Stimulated activated CD8-positive, alpha-beta memory T cell treated with anti-CD3 and anti-CD28 coated beads, Interleukin-15, amount 100 ng/mL, for 48 hours (primary cell): Measurements from ENCODE around the gene LMTK2.
"Not testable (repeated sequence)": the region's sequence is repeated elsewhere in the genome, so short reads cannot be mapped to it uniquely, and the experiment has no call there.

ENCODE experiments used
- DNase-seq, 2 donors: peaks; one replicate each; pipeline ENCODE4 v3.0.0-alpha.2; 2020; ENCODE audit warnings: low read depth in 2 of 2

LMTK2 gene

DNA sequence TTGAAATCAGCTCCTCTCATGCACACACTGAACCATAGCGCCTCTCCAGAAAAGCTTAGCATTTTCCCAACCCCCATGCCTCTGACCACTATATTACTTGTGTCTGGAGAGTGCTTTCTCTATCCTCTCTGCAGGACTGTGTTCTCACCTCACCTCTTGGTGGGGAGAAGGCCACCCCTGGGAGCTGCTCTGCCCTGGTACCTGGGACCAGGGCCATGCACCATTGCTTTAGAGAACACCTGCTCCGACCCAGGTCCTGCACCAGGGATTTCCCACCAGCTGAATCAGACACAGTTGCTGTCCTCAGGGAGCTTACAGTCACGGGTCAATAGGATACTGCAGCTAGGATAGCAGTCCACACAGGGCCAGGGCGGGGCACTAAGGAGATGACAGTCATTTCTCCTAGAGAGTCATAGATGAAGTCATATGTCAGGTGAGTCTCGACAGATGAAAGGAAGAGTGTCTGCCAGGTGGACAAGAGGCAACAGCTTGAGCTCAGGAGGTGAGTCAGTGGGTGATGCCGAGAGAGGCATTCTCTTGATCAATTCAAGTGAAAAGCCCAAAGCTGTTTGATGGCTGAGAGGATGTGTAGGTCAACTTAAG, 619 bp upstream of the LMTK2 start:
- DNase-seq, result no peak

DNA sequence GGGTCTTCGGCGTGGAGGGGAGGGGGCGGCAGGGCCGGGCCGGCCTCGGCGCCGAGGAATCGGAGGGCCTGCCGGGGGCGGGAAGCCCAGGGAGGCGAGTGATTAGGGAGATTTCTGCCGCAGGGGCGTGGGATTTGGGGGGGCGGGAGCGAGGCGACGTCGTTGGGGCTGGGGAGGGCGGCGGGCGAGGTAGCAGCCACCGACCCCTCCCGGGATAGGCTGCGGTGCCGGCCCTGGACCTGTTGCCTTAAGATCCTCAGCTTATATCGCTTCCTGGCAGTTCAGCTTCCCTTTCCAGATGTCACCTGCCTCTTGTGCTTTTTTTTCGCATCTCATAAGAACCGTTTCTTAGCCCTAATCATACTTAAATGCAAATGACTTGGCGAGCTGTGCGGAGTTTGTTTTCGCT, 655 bp downstream of the LMTK2 start:
- DNase-seq, result no peak

DNA sequence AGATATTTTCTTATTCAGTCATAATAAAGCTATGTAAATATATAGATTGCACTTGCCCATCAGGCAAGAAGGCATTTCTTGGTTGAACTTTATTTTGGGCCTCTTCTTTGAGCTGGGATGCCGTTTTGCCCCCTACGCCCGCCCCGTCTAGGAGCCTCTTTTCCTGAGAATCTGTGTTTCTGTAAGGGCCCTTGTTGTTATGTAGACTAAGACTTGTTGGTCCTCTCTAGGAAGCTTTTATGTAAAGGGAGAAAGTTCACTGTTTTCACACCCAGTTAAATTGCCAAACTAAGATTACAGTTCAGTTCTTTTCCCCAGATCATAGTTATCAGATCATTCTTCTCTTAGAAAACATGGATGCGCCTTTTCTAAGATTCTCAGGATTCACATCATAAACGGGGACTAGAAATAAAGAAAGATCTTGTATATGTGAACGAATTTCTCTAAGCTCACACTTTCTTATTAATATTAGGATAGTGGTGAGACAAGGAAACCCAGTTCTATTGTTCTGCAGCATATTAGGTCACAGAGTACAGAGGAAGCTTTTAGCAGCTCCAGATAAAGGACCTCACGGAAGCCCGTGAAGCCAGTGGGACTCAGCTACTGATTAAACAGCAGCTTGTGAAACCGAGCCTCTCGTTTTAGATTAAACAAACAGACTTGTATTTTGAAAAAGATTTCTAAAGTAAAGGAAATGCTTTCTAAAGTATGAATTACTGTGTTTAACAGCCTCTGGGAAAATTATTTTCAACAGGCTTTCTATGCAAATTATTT, 3.8 kb downstream of the LMTK2 start:
- DNase-seq, result no peak

DNA sequence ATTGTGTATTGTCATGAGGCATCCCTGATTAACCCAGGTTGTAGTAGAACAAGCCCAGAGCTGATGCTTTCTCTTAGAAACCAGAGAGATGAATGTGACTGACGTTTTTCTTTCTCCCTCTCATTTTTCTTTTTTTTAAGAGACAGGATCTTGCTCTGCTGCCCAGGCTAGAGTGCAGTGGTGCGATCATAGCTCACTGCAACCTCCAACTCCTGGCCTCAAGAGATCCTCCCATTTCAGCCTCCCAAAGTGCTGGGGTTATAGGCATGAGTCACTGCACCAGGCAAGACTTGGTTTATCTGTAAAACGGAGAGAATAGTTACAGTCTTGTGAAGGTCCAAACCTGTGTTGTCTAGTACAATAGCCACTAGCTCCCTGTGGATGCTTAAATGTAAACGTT, 5.4 kb downstream of the LMTK2 start:
- DNase-seq, result no peak

DNA sequence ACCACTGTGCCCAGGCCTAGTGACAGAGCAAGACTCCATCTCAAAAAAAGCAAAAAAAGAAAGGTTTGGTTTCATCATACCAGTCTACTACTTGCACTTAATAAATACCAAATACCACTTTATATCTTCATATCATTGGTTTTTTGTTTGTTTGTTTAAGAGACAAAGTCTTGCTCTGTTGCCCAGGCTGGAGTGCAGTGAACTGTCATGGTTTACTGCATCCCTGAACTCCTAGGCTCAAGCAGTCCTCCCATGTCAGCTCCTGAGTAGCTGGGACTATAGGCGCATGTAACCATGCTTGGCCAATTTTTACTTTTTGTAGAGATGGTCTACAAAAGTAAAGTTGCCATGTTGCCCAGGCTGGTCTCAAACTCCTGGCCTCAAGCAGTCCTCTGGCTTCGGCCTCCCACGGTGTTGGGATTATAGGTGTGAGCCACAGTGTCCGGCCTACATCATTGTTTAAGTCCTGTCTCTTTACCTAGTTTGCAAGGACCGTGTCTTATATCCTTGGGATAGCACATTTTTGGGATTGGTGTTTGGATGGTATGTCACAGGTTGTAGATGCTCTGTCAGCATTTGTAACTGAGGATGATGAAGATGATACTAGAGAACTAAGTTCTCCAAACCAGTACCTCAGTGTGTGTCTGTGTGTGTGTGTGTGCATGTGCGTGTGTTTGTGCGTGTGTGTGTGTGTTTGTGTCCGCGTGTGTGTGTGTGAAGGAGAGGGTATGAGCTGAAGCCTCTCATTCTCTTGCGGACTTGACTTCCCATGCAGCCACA, 9.3 kb downstream of the LMTK2 start:
- no peak for DNase-seq

DNA sequence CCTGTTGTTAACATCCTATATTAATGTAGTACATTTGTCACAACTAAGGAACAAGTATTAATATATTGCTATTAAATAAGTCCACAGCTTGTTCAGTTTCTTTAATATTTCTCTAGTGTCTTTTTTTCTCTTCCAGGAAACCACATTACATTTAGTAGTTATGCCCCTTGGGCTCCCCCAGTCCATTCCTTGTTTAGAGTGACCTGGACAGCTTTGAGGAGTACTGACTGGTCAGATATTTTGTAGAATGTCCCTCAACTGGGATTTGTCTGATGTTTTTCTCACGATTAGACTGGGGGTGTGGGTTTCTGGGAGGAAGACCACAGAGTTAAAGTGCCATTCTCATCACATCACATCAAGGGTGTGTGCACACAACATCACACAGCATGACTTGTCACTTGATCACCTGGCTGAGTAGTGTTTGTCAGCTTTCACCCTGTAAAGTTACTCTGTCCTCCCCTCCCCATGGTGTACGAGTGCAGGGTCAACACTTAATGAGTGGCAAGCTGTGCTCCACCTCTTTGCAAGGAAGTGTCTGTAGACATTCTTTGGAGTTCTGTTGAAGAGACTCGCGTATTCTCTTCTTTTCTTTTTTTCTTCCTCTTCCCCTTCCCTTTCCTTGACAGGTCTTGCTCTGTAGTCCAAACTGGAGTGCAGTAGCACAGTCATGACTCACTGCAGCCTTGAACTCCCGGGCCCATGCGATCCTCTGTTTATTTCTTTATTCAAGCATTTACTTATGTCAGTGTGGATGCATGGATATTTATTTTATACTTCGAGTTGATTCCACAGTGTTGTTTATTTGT, 10.2 kb downstream of the LMTK2 start:
- DNase-seq, result no peak

DNA sequence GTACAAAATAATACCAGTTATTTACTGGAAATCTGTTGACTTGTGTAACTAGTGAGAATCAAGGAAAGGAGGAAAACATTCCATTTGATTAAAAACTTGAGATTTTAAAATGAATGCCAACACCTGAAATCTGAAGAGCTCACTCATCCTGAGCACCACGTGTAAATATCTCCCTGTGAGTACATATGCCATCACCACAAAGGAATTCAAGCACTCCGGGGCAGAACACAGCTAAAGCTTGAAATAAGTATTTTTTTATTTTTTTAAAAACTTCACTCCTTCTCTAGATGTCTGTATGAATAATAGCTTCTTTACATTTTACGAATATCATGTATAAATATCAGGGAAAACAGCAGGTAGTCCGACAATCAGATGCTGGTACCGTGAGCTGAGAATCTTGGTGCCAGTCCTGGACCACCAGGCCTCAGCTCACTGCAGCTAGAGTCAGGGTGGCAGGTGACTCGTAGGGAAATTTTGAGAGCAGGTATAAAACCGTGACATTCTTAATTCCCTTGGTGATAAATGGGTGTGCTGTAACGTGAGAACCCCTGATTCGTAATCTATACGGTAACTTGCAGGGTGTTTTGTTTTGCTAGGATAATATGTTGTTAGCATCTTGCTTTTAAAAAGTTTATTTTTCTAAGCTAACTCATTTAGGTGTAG, 12.7 kb downstream of the LMTK2 start:
- DNase-seq, result no peak

DNA sequence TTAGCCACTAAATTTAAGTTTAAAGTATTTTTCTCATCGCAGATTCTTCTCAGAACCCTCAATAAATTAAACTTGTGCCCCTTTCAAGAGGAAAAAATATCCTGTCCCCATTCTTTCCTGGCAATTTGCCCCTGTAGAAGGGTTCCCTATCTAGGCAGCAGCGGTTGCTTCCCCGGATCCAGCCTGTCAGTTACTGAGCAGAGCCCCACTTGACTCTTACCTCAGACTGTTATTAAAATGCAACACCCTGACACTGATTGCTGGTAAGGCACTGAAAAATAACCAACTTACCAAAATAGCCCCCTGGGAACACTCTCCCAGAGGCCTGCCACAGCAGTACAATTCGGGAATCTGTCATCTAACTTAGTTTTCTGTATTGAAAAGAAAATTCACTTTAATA, 13.9 kb downstream of the LMTK2 start:
- DNase-seq, result no peak

DNA sequence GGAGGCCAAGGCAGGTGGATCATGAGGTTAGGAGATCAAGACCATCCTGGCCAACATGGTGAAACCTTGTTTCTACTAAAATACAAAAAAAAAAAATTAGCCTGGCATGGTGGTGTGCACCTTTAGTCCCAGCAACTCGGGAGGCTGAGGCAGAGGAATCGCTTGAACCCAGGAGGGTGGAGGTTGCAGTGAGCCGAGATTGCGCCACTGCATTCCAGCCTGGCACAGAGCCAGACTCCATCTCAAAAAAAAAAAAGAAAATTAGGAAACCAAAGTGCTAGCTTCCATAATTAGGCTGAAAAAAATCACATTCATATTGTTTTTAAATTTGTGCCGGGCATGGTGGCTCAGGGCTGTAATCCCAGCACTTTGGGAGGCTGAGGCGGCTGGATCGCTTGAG, 14.7 kb downstream of the LMTK2 start:
- DNase-seq, result not testable (repeated sequence)

DNA sequence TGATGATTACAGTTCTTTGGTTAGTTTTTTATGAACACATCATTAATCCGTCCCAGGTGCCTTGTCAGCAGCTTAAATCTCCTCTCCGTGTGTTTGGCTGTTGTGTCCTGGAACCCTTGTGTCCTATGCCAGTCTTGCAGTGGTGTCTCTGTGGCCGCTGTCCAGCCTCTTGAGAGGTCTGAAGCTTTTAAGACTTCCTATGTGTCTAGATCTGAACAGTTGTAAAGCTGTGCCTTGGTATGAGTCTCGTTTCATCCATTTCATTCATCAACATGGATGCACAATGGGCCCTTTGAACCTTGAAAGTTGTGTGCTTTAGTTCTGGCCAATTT, 16.7 kb downstream of the LMTK2 start:
- DNase-seq, result no peak

DNA sequence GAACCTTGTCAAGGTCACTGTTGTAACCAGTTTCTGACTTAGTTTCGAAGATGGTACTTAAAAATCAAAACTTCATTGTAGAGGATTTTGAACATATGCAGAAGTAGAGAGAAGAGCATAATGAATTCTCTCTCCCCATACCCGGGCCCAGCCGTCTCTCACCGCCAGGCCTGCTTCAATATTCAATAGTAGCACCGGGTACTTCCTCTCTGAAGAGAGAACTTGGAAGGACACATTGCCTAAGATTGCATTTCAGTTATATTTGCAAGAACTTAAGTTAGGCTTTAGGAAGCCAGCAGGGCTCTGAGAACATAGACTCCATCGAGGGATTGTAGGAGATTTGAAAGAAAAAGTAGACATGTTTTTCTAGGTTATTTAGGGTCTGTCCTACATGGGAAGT, 19.1 kb downstream of the LMTK2 start:
- DNase-seq, result no peak

DNA sequence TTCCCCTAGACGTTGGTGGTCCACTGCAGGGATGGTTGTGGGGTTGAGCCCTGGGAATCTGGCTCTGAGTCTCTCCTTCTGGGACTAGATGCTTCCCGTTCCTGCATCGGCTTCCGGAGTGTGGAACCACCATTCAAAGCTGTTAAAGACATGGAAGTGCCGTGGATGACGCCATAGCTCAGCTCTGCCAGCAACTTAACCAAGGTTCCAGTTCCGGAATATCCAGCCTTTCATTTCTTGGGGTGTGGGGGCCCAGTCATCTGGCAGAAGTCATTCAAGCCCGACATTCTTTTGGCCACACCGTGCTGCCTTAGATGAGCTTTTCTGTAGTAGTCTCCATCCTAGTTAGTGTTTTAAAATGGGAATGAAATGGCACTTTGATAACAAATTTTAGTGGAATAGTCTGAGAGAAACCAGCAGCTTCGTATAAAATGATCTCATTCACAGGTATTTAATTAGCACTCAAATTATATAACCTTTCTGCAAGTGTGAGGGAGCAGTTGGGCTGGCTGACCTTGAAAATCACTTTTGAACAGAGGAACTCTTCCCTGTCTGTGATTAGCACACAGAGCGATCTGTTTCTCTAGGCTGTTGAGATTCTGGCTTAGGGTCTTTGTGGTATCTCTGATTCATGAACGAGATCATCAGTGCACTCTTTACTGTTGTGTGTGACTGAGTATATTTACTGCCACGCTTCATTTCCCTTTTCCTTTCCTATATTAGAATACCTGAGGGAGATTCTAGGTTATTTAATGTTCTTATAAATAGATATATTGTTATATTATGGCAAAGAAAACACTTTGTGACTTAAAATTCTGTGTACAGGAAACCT, 19.9 kb downstream of the LMTK2 start:
- no peak for DNase-seq

DNA sequence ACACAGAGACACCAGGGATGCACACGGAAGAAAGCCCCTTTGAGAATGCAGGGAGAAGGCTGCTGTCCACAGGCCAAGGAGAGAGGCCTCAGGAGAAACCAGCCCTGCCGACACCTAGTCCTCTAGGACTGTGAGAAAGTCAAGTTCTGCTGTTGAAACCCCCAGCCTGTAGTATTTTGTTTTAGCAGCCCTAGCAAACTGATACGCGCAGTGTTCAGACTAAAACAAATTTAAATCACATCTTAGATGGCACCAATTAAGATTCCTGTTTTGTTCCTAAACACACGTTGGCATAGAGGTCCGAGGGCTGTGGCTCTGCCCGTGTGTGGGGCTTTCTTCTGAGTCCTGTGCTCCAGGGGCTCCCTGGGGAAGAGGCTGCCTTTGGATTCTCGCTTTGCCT, 21.7 kb downstream of the LMTK2 start:
- DNase-seq, result no peak

DNA sequence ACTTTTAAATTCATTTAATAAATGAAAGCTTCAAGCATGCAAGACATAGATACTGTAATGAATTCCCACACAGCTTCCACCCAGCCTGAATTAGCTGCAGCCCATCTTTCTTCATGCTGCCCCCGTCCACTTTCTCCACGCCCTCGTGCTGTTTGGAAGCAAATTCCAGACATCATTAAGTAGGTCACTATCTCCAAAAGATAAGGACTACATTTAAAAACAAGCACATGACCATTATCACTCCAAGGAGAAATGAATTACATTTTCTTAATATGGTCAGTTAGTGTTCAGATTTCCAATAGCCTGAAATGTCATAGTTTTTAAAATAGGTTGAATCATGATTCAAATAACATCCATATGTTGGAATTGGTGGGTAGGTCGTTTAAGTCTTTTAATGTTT, 24.3 kb downstream of the LMTK2 start:
- no peak for DNase-seq

DNA sequence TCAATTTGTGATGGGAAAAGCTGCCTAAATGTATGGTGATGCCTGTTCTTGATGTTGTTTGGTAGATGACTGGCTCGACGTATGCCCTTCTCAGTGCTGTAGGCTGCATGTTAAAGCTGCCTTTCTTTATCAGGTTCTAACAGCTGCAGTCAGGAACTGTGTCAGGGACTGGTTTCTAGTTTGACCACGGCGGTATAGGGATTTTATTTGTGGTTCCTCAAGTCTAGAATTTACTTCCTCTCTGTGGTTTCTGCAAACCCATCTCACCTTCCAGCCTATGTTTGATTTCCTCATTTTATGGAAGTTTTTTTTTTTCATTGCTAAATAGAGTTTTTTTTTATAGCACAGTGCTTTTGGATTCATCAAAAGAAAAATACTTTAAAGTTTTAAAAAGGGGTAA, 26.5 kb downstream of the LMTK2 start:
- DNase-seq, result peak in 1 of 2 donors; percentile 4

DNA sequence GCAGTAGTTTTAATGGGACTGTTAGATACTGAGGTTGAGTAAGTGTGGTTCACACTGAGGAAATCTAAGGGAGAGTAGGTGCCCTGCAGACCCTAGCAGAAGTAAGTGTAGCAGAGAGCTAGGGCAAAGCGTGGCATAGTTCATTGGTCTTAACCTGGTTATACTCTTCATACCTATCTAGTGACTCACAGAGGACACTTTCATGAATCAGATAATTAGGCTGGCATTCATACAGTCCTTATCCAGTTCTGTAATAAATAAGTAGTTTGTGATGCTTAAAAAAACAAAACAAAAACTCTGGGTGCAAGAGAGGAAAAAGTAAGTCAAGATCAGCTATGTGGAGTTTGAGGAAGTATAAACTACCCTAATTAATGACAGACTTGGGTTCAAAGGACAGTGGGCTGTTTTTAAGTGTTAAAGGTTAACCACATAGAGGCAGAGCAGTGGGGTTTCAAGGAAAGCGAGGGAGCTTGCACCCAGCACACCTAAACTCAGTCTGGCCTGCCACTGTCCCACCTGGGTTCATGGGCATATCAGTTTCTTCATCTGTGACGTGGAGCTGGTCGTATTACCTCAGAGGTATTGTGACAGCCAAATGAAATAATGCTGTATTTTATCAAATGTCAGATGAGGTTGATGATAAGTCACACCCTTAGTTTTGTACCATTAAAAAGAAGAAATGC, 27.1 kb downstream of the LMTK2 start:
- no peak for DNase-seq

DNA sequence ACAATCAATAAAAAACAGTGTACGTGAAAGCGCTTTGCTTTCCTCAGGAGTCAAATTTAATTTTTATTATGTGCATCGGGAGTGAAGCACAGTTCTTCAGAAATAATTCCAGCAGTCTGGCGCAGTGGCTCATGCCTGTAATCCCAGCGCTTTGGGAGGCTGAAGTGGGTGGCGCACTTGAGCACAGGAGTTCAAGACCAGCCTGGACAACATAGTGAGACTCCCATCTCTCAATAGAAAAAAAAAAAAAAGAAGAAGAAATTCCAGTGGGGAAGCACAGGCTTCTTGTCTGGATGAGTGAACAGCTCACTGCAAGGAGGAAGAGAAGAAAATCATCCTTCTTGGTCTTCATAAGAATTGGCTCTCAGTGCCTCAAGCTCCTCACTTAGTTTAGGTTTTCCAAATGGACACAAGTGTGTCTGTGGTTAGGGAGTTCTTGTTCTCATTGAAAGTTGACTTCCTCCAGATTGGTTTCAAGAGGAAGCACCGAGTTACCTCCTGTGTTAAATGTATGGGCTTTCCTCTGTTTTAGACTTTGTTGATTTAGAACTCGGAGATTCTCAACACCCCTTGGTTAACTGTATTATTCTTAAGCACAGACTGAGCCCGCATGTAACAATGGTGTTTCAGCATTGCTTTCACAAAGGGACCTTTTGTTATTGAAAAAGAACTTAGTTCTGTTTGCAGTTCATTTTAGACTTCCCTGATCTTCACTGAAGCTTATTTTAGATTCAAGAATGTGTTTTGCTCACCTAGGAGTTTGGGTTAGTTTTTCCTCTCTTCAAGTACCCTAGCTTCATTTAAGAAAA, 28.0 kb downstream of the LMTK2 start:
- DNase-seq, result no peak

DNA sequence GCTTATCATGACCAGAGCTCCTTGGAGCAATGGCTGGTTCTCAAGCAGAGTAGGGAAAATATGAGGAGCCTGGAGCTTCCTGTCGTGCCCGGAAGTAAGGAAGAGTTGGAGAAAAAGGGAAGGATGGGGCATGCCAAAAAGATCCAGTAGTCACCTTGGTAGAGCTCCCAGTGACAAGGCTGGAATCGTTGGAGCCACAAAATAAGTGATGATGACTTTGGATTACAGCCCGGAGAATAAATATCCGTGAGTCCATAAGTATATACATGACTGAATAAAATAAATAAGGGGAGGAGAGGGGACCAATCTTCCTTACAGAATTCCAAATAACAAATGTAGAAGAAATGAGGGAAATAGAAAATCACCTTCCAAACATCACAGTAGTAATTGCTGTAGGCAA, 29.3 kb downstream of the LMTK2 start:
- no peak for DNase-seq

DNA sequence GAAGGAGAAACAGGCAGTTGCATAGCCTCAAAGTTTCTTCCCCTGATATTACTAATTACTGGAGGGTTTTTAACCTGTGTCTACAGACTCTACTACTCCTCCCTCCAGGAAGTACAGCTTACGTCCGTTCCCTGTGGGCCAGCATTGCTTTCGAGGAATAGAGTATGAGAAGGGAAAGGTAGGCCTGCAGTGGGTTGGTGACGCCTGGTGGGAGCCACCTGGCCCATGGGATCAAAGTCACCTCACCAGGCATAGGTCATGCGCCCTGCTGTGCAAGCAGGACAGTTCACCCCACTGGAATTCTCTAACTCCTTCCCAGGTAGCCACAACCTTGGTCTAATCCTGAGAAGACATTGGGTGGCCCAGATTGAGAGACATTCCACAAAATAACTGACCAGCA, 29.8 kb downstream of the LMTK2 start:
- DNase-seq, result no peak
